Ishikawa (cell line): ENCODE results near the gene SLC9C2.

Experiments
- CEBPB ChIP-seq: IDR thresholded peaks from 2 replicates; pipeline ENCODE4 v1.6.1; 2012
- CREB1 ChIP-seq: IDR thresholded peaks from 2 replicates; pipeline ENCODE4 v1.6.1; 2012; ENCODE audit warnings: low read depth
- EGR1 ChIP-seq: IDR thresholded peaks from 2 replicates; pipeline ENCODE4 v1.6.1; 2012
- EP300 ChIP-seq: IDR thresholded peaks from 2 replicates; pipeline ENCODE4 v1.6.1; 2012; ENCODE audit warnings: borderline replicate concordance
- FOXM1 ChIP-seq: IDR thresholded peaks from 2 replicates; pipeline ENCODE4 v1.6.1; 2012; ENCODE audit warnings: low read depth, borderline replicate concordance
- NFIC ChIP-seq: IDR thresholded peaks from 2 replicates; pipeline ENCODE4 v1.6.1; 2012
- RAD21 ChIP-seq: IDR thresholded peaks from 2 replicates; pipeline ENCODE4 v1.6.1; 2012; ENCODE audit warnings: low read depth
- REST ChIP-seq: IDR thresholded peaks from 2 replicates; pipeline ENCODE4 v1.6.1; 2012; ENCODE audit warnings: low read depth, mild to moderate bottlenecking
- TAF1 ChIP-seq: IDR thresholded peaks from 2 replicates; pipeline ENCODE4 v1.6.1; 2012; ENCODE audit warnings: low read depth, mild to moderate bottlenecking
- TCF12 ChIP-seq: IDR thresholded peaks from 2 replicates; pipeline ENCODE4 v1.6.1; 2012; ENCODE audit warnings: low read depth
- YY1 ChIP-seq: IDR thresholded peaks from 2 replicates; pipeline ENCODE4 v1.6.1; 2012; ENCODE audit warnings: low read depth
- ZBTB7A ChIP-seq: IDR thresholded peaks from 2 replicates; pipeline ENCODE4 v1.6.1; 2012; ENCODE audit warnings: low read depth
- TF ChIP-seq, protein P1 (sequence below): IDR thresholded peaks from 2 replicates; pipeline ENCODE4 v1.6.1; 2012
- TF ChIP-seq, protein P2 (sequence below): IDR thresholded peaks from 2 replicates; pipeline ENCODE4 v1.6.1; 2012

DNA sequence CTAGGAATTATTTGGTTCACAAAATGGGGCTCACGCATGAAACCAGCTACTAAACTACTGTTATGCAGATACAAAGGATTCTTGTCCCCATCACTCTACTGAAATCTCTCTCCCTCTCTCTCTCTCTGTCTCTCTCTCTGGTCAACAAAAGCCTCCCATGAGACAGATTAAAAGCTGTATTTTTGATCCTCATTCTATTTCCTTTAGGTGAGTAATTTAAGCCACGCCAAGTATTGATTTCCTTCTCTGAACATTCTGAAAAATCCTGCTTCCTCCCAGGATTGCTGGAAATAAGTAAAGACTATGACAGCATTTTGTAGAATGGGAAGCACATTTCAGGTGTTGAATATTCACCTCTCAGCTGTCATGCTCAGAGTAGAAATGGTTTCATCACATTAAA, 82.1 kb downstream of the SLC9C2 start:
- TF ChIP-seq REST (no peak), TAF1 (no peak), CEBPB (no peak), CREB1 (no peak), EP300 (no peak), TCF12 (no peak), ZBTB7A (no peak), EGR1 (no peak), RAD21 (no peak), YY1 (no peak), FOXM1 (no peak), NFIC (no peak)
- TF ChIP-seq, protein P1, sequence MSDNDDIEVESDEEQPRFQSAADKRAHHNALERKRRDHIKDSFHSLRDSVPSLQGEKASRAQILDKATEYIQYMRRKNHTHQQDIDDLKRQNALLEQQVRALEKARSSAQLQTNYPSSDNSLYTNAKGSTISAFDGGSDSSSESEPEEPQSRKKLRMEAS = no peak
- TF ChIP-seq, protein P2, sequence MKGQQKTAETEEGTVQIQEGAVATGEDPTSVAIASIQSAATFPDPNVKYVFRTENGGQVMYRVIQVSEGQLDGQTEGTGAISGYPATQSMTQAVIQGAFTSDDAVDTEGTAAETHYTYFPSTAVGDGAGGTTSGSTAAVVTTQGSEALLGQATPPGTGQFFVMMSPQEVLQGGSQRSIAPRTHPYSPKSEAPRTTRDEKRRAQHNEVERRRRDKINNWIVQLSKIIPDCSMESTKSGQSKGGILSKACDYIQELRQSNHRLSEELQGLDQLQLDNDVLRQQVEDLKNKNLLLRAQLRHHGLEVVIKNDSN = no peak
